Liver (tissue), 3 donors: ENCODE data around the gene LRRC9.

Experiments
- CTCF ChIP-seq: fragments of 150-350 bp; IDR thresholded peaks from 2 replicates; pipeline ENCODE4 v1.5.1; 2017; ENCODE audit warnings: improper control_type of control experiment, low read depth, low read length; ENCODE audit not compliant: missing input control
- EGR1 ChIP-seq, 2 donors: IDR thresholded peaks; 2 replicates each; pipeline ENCODE4 v1.6.1; 2016 to 2018; ENCODE audit warnings: antibody characterized with exemption in 2 of 2, low read depth in 2 of 2
- MAX ChIP-seq: IDR thresholded peaks from 2 replicates; pipeline ENCODE4 v1.6.1; 2016; ENCODE audit warnings: antibody characterized with exemption
- SP1 ChIP-seq: IDR thresholded peaks from 2 replicates; pipeline ENCODE4 v1.6.1; 2018; ENCODE audit warnings: antibody characterized with exemption, mild to moderate bottlenecking
- donor health status: healthy.
- donor health status: healthy.

- TF ChIP-seq MAX (no peak), EGR1 (IDR thresholded peaks at IDR 0.05; ENCODE audit: low read depth in 2 of 2) (no peak), CTCF (no peak), SP1 (no peak)
These were observed 387 bp downstream of the LRRC9 start for GRCh38 chr14:59920378-59920683.
